NB4 (cell line): ENCODE data around the gene BAG1.

ENCODE experiments used
- DNase-seq: peaks from one replicate; pipeline ENCODE4 v3.0.0; 2010; ENCODE audit warnings: low read depth
- H3K4me3 ChIP-seq: one replicate; pipeline ENCODE4 v1.5.1; 2011; ENCODE audit warnings: mild to moderate bottlenecking, low read depth, low read length, moderate library complexity
- MYC ChIP-seq: IDR thresholded peaks from 2 replicates; pipeline ENCODE4 v1.6.1; 2011; ENCODE audit warnings: low read depth, low read length
- POLR2A ChIP-seq: IDR thresholded peaks from 2 replicates; pipeline ENCODE4 v1.6.1; 2011; ENCODE audit warnings: mild to moderate bottlenecking; ENCODE audit not compliant: insufficient read length; ENCODE audit errors: extremely low read depth
- TF ChIP-seq, protein P1 (sequence below): IDR thresholded peaks from 2 replicates; pipeline ENCODE4 v1.6.1; 2011; ENCODE audit warnings: low read depth, low read length
- TF ChIP-seq, protein P2 (sequence below): IDR thresholded peaks from one replicate; pipeline ENCODE4 v1.5.1; 2012; ENCODE audit warnings: low read depth, low read length

The BAG1 gene

DNA sequence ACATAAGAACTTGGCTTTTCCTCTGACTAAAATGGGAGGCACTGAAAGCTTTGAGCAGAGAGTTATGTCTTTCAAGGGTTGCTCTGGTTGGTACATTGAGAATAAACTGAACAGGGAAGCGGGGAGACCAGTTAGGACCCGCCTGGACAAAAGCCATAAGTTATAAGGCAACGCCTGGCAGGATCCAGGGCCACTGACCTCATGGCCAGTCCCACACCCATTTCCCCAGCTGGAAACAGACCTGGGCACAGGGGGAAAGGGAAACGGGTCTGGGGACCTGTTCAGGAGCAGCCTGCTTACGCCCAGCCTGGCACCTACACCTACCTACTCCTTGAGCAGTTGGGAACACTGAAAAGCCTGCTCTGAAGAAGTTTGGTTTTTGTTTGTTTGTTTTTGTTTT is 23.2 kb downstream of the BAG1 start:
- H3K4me3 ChIP-seq, result no peak overlapping the region
- no peak for DNase-seq
- TF ChIP-seq MYC (no peak), POLR2A (no peak)
- TF ChIP-seq, protein P1, sequence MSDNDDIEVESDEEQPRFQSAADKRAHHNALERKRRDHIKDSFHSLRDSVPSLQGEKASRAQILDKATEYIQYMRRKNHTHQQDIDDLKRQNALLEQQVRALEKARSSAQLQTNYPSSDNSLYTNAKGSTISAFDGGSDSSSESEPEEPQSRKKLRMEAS, result no peak
- TF ChIP-seq, protein P2, sequence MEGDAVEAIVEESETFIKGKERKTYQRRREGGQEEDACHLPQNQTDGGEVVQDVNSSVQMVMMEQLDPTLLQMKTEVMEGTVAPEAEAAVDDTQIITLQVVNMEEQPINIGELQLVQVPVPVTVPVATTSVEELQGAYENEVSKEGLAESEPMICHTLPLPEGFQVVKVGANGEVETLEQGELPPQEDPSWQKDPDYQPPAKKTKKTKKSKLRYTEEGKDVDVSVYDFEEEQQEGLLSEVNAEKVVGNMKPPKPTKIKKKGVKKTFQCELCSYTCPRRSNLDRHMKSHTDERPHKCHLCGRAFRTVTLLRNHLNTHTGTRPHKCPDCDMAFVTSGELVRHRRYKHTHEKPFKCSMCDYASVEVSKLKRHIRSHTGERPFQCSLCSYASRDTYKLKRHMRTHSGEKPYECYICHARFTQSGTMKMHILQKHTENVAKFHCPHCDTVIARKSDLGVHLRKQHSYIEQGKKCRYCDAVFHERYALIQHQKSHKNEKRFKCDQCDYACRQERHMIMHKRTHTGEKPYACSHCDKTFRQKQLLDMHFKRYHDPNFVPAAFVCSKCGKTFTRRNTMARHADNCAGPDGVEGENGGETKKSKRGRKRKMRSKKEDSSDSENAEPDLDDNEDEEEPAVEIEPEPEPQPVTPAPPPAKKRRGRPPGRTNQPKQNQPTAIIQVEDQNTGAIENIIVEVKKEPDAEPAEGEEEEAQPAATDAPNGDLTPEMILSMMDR, result no peak

DNA sequence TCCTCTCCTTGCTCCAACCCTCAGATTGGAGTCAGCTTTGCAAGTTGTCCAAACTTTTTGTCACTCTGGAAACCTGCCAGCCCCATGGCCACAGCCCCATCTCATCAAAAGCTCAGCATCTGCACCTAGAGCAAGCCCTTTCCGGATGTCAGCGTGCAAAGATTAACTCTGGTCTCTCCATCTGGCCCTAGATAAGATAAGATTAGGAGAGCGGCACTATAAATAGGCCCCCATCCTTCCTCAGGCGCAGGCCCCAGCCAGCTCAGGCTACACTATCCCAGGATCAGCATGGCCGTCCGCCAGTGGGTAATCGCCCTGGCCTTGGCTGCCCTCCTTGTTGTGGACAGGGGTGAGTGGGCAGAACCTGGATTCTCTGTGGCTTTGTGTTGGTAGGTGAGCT is 24.6 kb downstream of the BAG1 start, which contains the start of gene SPINK4:
SPINK4 (plus strand) TSS at position 247 of the 400 bp plus-strand sequence; CDS start at position 289, 42 bp downstream.
- DNase-seq, result no peak
- H3K4me3 ChIP-seq, result no peak within 1 kb of the TSS
- TF ChIP-seq, protein P2, result no peak
- TF ChIP-seq, protein P1, result no peak
- TF ChIP-seq POLR2A, result no peak
- no peak for TF ChIP-seq MYC

DNA sequence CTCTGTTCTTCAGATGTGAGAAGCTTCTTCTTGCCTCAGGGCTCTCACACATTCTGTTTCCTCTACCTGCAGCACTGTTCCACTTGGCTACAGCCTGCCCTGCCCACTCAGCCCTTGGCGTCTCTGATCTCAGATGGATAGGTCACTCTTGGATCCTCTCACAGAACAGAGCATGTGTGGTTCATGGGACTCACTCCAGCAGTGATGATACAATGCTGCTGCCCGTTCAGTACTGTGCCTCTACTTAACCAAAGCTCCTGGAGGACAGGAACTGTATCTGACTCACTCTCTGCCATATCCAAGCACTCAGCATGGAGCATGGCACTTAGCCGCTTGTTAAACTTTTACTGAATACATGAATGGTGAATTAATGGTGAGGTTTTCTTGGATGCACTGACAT is 27.9 kb downstream of the BAG1 start:
- no peak for DNase-seq
- no peak overlapping the region for H3K4me3 ChIP-seq
- TF ChIP-seq, protein P1, result no peak
- TF ChIP-seq POLR2A (no peak), MYC (no peak)
- TF ChIP-seq, protein P2, result no peak

DNA sequence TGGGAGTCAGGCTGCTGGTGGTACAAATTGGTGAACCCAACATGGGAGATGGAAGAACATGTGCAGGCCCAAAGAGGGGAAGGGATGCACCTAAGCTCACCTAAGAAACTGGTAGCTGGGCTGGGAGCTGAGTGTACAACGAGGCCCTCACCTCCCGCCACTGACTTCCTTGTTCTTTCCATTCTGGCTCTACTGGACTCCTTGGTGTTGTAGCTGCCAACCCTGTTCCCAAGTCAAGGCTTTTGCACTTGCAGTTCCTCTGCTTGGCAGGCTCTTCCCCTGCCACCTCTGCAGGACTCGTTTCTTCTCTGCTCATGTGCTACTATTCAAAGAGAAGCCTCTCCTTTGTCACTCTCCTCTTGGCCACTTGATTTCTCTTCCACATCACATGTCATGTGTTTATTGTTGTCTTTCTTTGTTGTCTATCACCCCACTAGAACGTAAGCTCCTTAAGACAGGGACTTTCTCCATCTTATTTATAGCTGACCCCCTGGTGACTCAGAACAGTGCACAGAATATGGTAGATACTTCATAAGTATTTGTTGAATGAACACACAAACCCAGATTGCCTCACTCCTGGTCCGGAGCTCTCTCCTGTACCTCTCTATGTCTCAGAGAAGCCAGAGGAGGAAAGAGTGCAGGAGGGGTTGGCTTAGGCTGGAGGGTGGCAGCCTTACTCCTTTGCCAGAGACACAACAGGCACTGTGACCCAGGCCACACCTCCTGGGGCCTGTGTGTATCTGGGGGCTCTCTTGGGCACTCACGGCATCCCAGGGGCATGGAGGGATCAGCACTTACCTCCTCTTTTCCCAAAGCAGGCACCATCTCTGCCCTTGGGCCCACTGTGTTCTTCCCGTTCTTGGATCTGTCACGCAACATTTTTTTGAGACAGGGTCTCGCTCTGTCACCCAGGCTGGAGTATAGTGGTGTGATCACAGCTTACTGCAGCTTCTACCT is 29.7 kb downstream of the BAG1 start:
- no peak for DNase-seq
- H3K4me3 ChIP-seq, result no peak overlapping the region
- TF ChIP-seq MYC, result no peak
- no peak for TF ChIP-seq POLR2A
- TF ChIP-seq, protein P1, result no peak
- TF ChIP-seq, protein P2, result no peak

DNA sequence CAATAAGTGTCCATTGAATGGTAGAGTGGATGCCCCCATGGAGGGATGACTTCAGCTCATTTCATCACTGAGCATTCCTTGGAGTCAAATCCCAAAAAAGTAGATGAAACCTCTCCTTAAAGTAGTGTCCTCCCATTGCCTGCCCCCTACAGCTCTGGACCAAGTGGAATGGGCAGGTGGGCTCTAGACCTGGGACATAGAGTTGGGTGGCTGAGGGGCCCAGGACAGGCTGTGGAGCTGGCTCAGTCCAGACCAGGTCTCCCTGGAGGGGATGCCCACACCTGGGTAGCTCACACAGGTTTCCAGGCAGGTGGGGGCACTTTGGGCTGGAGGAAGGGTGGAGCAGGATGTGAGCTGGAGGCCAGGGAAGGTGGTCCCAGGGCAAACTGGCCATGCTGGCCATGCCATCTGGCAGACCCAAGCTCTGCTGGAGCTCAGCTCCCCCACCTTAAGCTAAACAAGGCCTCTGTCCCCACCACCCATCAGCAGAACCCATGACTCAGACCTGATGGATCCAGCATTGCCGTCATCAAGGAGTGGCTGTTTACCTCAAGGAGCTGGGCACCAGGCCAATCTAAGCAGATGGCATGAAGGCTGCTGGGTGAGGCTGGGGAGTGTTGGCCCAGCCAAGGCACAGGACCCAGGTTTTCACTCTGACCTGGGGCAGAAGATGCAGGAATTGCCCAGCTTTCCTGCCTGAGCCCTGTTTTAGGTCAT is 30.7 kb downstream of the BAG1 start:
- H3K4me3 ChIP-seq, result no peak overlapping the region
- no peak for DNase-seq
- TF ChIP-seq, protein P1, result no peak
- TF ChIP-seq, protein P2, result no peak
- TF ChIP-seq POLR2A, result no peak
- TF ChIP-seq MYC, result no peak
